IPS-11a (cell line): ENCODE measurements around the gene AMFR.

ENCODE experiments used
- H3K4me3 ChIP-seq: one replicate; pipeline ENCODE4 v1.5.1; 2013; ENCODE audit warnings: low read depth, low read length, control low read depth

The AMFR gene

GRCh38 chr16:56425439-56425832 is at the start of gene AMFR:
Gene AMFR (minus strand): TSS chr16:56425545. CDS start chr16:56425327, 218 bp downstream.
- H3K4me3 ChIP-seq, result peak within 1 kb of the TSS; percentile 72

GRCh38 chr16:56470666-56471065 is 45.3 kb upstream of the AMFR start:
- no peak overlapping the region for H3K4me3 ChIP-seq

GRCh38 chr16:56470232-56470631 is 44.9 kb upstream of the AMFR start:
- no peak overlapping the region for H3K4me3 ChIP-seq

GRCh38 chr16:56469748-56470147 is 44.4 kb upstream of the AMFR start:
- no peak overlapping the region for H3K4me3 ChIP-seq

- no peak overlapping the region for H3K4me3 ChIP-seq
Measured at GRCh38 chr16:56468800-56469199, 43.5 kb upstream of the AMFR start.

- no peak overlapping the region for H3K4me3 ChIP-seq
Measured at GRCh38 chr16:56466344-56466743, 41.0 kb upstream of the AMFR start.

GRCh38 chr16:56463153-56463552 is 37.8 kb upstream of the AMFR start:
- no peak overlapping the region for H3K4me3 ChIP-seq

- H3K4me3 ChIP-seq, result no peak overlapping the region
Measured at GRCh38 chr16:56462064-56462796, 36.9 kb upstream of the AMFR start.

- no peak overlapping the region for H3K4me3 ChIP-seq
Measured at GRCh38 chr16:56460101-56460500, 34.8 kb upstream of the AMFR start.

- H3K4me3 ChIP-seq, result no peak overlapping the region
Measured at GRCh38 chr16:56457927-56458470, 32.7 kb upstream of the AMFR start.

- H3K4me3 ChIP-seq, result peak overlapping the region; percentile 91
Measured at GRCh38 chr16:56451753-56452689, 26.7 kb upstream of the AMFR start.

GRCh38 chr16:56450986-56451752 is 25.8 kb upstream of the AMFR start, which contains the start of the genes NUDT21 and OGFOD1:
Gene NUDT21 (minus strand): TSS chr16:56451332. CDS start chr16:56451202, 130 bp downstream.
Gene OGFOD1 (plus strand): TSS chr16:56451554. CDS start chr16:56451613, 59 bp downstream.
- H3K4me3 ChIP-seq, result peak within 1 kb of the TSS; percentile 91

- peak overlapping the region; percentile 91 for H3K4me3 ChIP-seq
Measured at GRCh38 chr16:56450275-56450985, 25.1 kb upstream of the AMFR start.

- H3K4me3 ChIP-seq, result no peak overlapping the region
Measured at GRCh38 chr16:56448005-56448404, 22.7 kb upstream of the AMFR start.

- H3K4me3 ChIP-seq, result no peak overlapping the region
Measured at GRCh38 chr16:56447286-56447685, 21.9 kb upstream of the AMFR start.

- no peak overlapping the region for H3K4me3 ChIP-seq
Measured at GRCh38 chr16:56438038-56438437, 12.7 kb upstream of the AMFR start.

- H3K4me3 ChIP-seq, result no peak overlapping the region
Measured at GRCh38 chr16:56436258-56436657, 10.9 kb upstream of the AMFR start.

- H3K4me3 ChIP-seq, result no peak overlapping the region
Measured at GRCh38 chr16:56428091-56428490, 2.7 kb upstream of the AMFR start.

- no peak overlapping the region for H3K4me3 ChIP-seq
Measured at GRCh38 chr16:56426585-56426984, 1.2 kb upstream of the AMFR start.
